H1 (cell line): ENCODE data around the gene GJB3. TPM values are rescaled to one million over a fixed set of nuclear protein-coding genes. Genes with fewer than 3 reads are reported as not detected.

Source experiments
- CTCF ChIA-PET: fragments of 300-600 bp; sonication (Branson Sonifier 250); formaldehyde crosslinking; loops from one replicate; lab custom pipeline; 2021; ENCODE audit not compliant: partially characterized antibody; lab: Charles Lee
- POLR2A ChIA-PET: fragments of 300-600 bp; sonication (Branson Sonifier 250); formaldehyde crosslinking; loops from one replicate; lab custom pipeline; 2021; ENCODE audit warnings: inconsistent platforms; ENCODE audit not compliant: partially characterized antibody; lab: Charles Lee
- DNase-seq, 2 experiments: peaks; one replicate each; pipeline versions ENCODE4 v3.0.0 to v3.0.0-alpha.2; 2010 to 2022; ENCODE audit warnings: low spot score in 2 of 2, low read depth in 1 of 2, mixed read lengths in 1 of 2
- FAIRE-seq: peaks from 2 replicates; lab custom pipeline; 2011; peaks lifted over from hg19 to GRCh38; lab: Jason Lieb, UNC
- H2AFZ ChIP-seq: 2 replicates; pipeline ENCODE4 v1.8.1; 2012; ENCODE audit warnings: low read length, inconsistent platforms
- H2AK5ac ChIP-seq: 2 replicates; pipeline ENCODE4 v1.6.1; 2013; ENCODE audit warnings: low read depth, low read length
- H2BK120ac ChIP-seq: replicated peaks from 2 replicates; pipeline ENCODE3; 2013; ENCODE audit warnings: low read depth, low read length, inconsistent platforms
- H2BK12ac ChIP-seq: 2 replicates; pipeline ENCODE4 v1.6.1; 2013; ENCODE audit warnings: low read depth, low read length
- H2BK15ac ChIP-seq: 2 replicates; pipeline ENCODE4 v1.6.1; 2013; ENCODE audit warnings: low read length
- H2BK20ac ChIP-seq: 2 replicates; pipeline ENCODE4 v1.6.1; 2013; ENCODE audit warnings: low read length
- H2BK5ac ChIP-seq: 2 replicates; pipeline ENCODE4 v1.6.1; 2013; ENCODE audit warnings: low read depth, low read length
- H3K14ac ChIP-seq: 2 replicates; pipeline ENCODE4 v1.6.1; 2013; ENCODE audit warnings: inconsistent platforms; ENCODE audit not compliant: insufficient read length
- H3K18ac ChIP-seq: 2 replicates; pipeline ENCODE4 v1.6.1; 2013; ENCODE audit warnings: low read length; ENCODE audit errors: extremely low read depth
- H3K23ac ChIP-seq: 2 replicates; pipeline ENCODE4 v1.6.1; 2013; ENCODE audit warnings: inconsistent platforms; ENCODE audit not compliant: insufficient read length
- H3K23me2 ChIP-seq: 2 replicates; pipeline ENCODE4 v1.6.1; 2013; ENCODE audit warnings: low read depth, low read length
- H3K27ac ChIP-seq: 2 replicates; pipeline ENCODE4 v1.6.1; 2011; ENCODE audit warnings: low read depth, low read length, inconsistent platforms
- H3K27me3 ChIP-seq, 4 experiments: replicated peaks in 1 of 4; 1 replicate in 1 of 4; 2 replicates in 3 of 4; pipeline versions ENCODE4 v1.6.1 to v1.8.1; 2011 to 2013; ENCODE audit warnings: low read length in 3 of 4, mild to moderate bottlenecking in 3 of 4, inconsistent platforms in 2 of 4, mixed read lengths in 2 of 4, moderate library complexity in 1 of 4; ENCODE audit not compliant: control insufficient read depth in 3 of 4, insufficient read depth in 3 of 4; ENCODE audit errors: extremely low read depth in 1 of 4
- H3K36me3 ChIP-seq, 4 experiments: 2 replicates each; pipeline versions ENCODE4 v1.6.1 to v1.8.1; 2011 to 2013; ENCODE audit warnings: mild to moderate bottlenecking in 4 of 4, low read length in 3 of 4, moderate library complexity in 2 of 4, control low read depth in 1 of 4, inconsistent platforms in 1 of 4; ENCODE audit not compliant: insufficient read depth in 4 of 4, control insufficient read depth in 2 of 4
- H3K4ac ChIP-seq: replicated peaks from 2 replicates; pipeline ENCODE3; 2013; ENCODE audit warnings: low read length, low read depth, mixed read lengths, inconsistent platforms; ENCODE audit not compliant: insufficient read length
- H3K4me1 ChIP-seq, 4 experiments: replicated peaks in 1 of 4; 1 replicate in 1 of 4; 2 replicates in 3 of 4; pipeline versions ENCODE4 v1.6.1 to v1.8.1; 2011 to 2013; ENCODE audit warnings: low read length in 3 of 4, inconsistent platforms in 2 of 4, mixed read lengths in 1 of 4; ENCODE audit not compliant: insufficient read depth in 4 of 4, control insufficient read depth in 3 of 4
- H3K4me2 ChIP-seq, 2 experiments: 2 replicates each; pipeline versions ENCODE4 v1.6.1 to v1.8.1; 2011 to 2013; ENCODE audit warnings: low read depth in 2 of 2, low read length in 2 of 2, control low read depth in 1 of 2, inconsistent platforms in 1 of 2, mild to moderate bottlenecking in 1 of 2; ENCODE audit not compliant: insufficient read depth in 1 of 2
- H3K4me3 ChIP-seq, 4 experiments: fragments of 200-600, 300-600 bp in 1 of 4; sonication (generic), shearing (Covaris generic), sonication (Bioruptor Twin) in 1 of 4; 2 replicates each; pipeline versions ENCODE4 v1.5.1 to v1.8.1; 2011 to 2016; ENCODE audit warnings: low read length in 4 of 4, low read depth in 3 of 4, control low read depth in 2 of 4, inconsistent platforms in 2 of 4, mild to moderate bottlenecking in 2 of 4, mixed read lengths in 1 of 4, moderate library complexity in 1 of 4; ENCODE audit not compliant: insufficient read depth in 2 of 4; ENCODE audit errors: extremely low read depth in 1 of 4
- H3K56ac ChIP-seq: replicated peaks from 2 replicates; pipeline ENCODE3; 2013; ENCODE audit warnings: low read depth, mild to moderate bottlenecking, mixed read lengths, low read length, inconsistent platforms; ENCODE audit not compliant: insufficient read length
- H3K79me1 ChIP-seq: 2 replicates; pipeline ENCODE4 v1.6.1; 2013; ENCODE audit warnings: low read depth, low read length, control low read depth
- H3K79me2 ChIP-seq, 2 experiments: 2 replicates each; pipeline versions ENCODE4 v1.6.1 to v1.8.1; 2012 to 2013; ENCODE audit warnings: low read length in 2 of 2, mild to moderate bottlenecking in 2 of 2, inconsistent platforms in 1 of 2; ENCODE audit not compliant: insufficient read depth in 2 of 2, control insufficient read depth in 1 of 2
- H3K9ac ChIP-seq, 4 experiments: replicated peaks in 1 of 4; 1 replicate in 1 of 4; 2 replicates in 3 of 4; pipeline versions ENCODE4 v1.6.1 to v1.8.1; 2011 to 2013; ENCODE audit warnings: low read depth in 3 of 4, low read length in 3 of 4, control low read depth in 2 of 4, mild to moderate bottlenecking in 2 of 4, moderate library complexity in 2 of 4, inconsistent platforms in 1 of 4; ENCODE audit errors: extremely low read depth in 1 of 4
- H3K9me3 ChIP-seq, 2 experiments: 2 replicates each; pipeline versions ENCODE4 v1.6.1 to v1.8.1; 2012 to 2013; ENCODE audit warnings: mild to moderate bottlenecking in 2 of 2, moderate library complexity in 2 of 2, control low read depth in 1 of 2, inconsistent platforms in 1 of 2, low read depth in 1 of 2, low read length in 1 of 2, mixed read lengths in 1 of 2; ENCODE audit not compliant: insufficient read depth in 2 of 2
- H4K20me1 ChIP-seq, 2 experiments: replicated peaks in 1 of 2; 2 replicates each; pipeline versions ENCODE3 to v1.8.1; 2011 to 2013; ENCODE audit warnings: inconsistent platforms in 2 of 2, low read length in 2 of 2, mild to moderate bottlenecking in 1 of 2; ENCODE audit not compliant: insufficient read depth in 2 of 2, control insufficient read depth in 1 of 2
- H4K5ac ChIP-seq: 2 replicates; pipeline ENCODE4 v1.6.1; 2013; ENCODE audit warnings: low read length, low read depth, mixed read lengths, inconsistent platforms; ENCODE audit not compliant: insufficient read length
- H4K8ac ChIP-seq: 2 replicates; pipeline ENCODE4 v1.8.0; 2013; ENCODE audit warnings: mild to moderate bottlenecking, moderate library complexity, low read length, inconsistent platforms; ENCODE audit not compliant: insufficient read depth; ENCODE audit errors: extremely low read depth
- H4K91ac ChIP-seq: replicated peaks from 2 replicates; pipeline ENCODE3; 2013; ENCODE audit warnings: low read length, mixed read lengths, inconsistent platforms; ENCODE audit not compliant: insufficient read length
- FOSL1 ChIP-seq: IDR thresholded peaks from 2 replicates; pipeline ENCODE4 v1.6.1; 2011; ENCODE audit warnings: mild to moderate bottlenecking, low read depth, low read length, moderate library complexity; ENCODE audit not compliant: insufficient read depth
- SRF ChIP-seq: IDR thresholded peaks from 2 replicates; pipeline ENCODE4 v1.6.1; 2011; ENCODE audit warnings: mild to moderate bottlenecking, low read depth, low read length, moderate library complexity
- USF2 ChIP-seq: IDR thresholded peaks from 2 replicates; pipeline ENCODE4 v1.6.1; 2011; ENCODE audit warnings: low read length, improper control_type of control experiment
- polyA plus RNA-seq, 7 experiments: library from polyadenylated mRNA; depleted of rRNA in 3 of 7; stranded (reverse) in 5 of 7; unstranded in 2 of 7; fragments of >200 nt in 5 of 7; fragments of 200-250 nt in 2 of 7; gene quantifications; 1 replicate in 5 of 7; 2 replicates in 1 of 7; 4 replicates in 1 of 7; pipeline versions ENCODE4 v1.2.1 to v1.2.3, GENCODE V29; 2011 to 2013; ENCODE audit warnings: missing spikeins in 2 of 7, mixed read lengths in 2 of 7
- total RNA-seq: library from RNA; stranded (reverse); fragmentation: NEBNext Ultra II Directional; extraction: Animal tissue kit (Norgen Biotek cat#: 25700); gene quantifications from 2 replicates; pipeline ENCODE4 v1.2.1, GENCODE V29; 2021
- TF ChIP-seq, protein P1 (sequence below): IDR thresholded peaks from 2 replicates; pipeline ENCODE4 v1.6.1; 2012; ENCODE audit warnings: inconsistent platforms

Gene GJB3
- total and polyA plus RNA-seq, 2 of the 8 experiments (the other 6 are each of a cell fraction or from before 2014, with no cell fraction given): 0.93 to 1.6 TPM

DNA sequence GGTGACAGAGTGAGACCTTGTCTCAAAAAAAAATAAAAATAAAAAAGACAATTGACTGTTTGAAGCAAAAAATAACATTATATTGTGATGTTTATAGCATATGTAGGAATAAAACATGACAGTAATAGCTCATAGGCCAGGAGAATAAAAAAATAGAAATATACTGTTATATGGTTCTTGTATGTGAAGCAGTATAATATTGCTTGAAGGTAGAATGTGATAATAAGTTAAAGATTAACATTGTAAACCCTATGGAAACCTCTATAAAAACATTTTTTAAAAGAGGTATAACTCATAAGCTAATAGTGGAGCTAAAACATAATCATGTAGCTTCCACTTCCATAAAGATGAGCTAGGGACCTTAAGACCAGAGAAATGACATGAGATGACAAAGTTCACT, 35.3 kb downstream of the GJB3 start:
- Histone ChIP-seq H3K9ac (no peak overlapping the region), H3K4ac (no peak overlapping the region), H4K91ac (no peak overlapping the region)

More for the DNA sequence above, 35.3 kb downstream of the GJB3 start:
- no peak overlapping the region for H4K5ac ChIP-seq
- no peak overlapping the region for H2BK15ac ChIP-seq
- no peak overlapping the region for H3K4me3 ChIP-seq
- ChIA-PET POLR2A (interaction anchor here (1.2 kb wide), 1 partner anchor 44 kb away, joined by 3 read pairs; no protein-coding TSS in a partner anchor), CTCF (interaction anchor here (0.5 to 2.4 kb wide), 4 partner anchors 19 to 271 kb away, joined by 3 to 9 read pairs (median 6); no protein-coding TSS in a partner anchor)
- no peak overlapping the region for H2BK5ac ChIP-seq
- no peak overlapping the region for H3K56ac ChIP-seq
- H3K23me2 ChIP-seq: no peaks in the 10 kb centered on the region
- no peak for TF ChIP-seq USF2
- TF ChIP-seq, protein P1, sequence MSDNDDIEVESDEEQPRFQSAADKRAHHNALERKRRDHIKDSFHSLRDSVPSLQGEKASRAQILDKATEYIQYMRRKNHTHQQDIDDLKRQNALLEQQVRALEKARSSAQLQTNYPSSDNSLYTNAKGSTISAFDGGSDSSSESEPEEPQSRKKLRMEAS: no peak
- no peak for TF ChIP-seq FOSL1
- no peak for TF ChIP-seq SRF
- H4K20me1 ChIP-seq: no peaks in the 10 kb centered on the region
- H3K18ac ChIP-seq: no peak overlapping the region
- H3K14ac ChIP-seq: no peak overlapping the region
- H2BK120ac ChIP-seq: no peak overlapping the region
- no peaks in the 10 kb centered on the region for H3K4me1 ChIP-seq
- no peak overlapping the region for H2AFZ ChIP-seq
- no peak overlapping the region for H2BK12ac ChIP-seq
- H3K27ac ChIP-seq: no peak overlapping the region
- H3K79me2 ChIP-seq: no peaks in the 10 kb centered on the region
- H2BK20ac ChIP-seq: no peak overlapping the region
- no peak overlapping the region for H2AK5ac ChIP-seq
- H3K27me3 ChIP-seq: no peaks in the 10 kb centered on the region
- no peak overlapping the region for H3K4me2 ChIP-seq
- H3K36me3 ChIP-seq: no peaks in the 10 kb centered on the region
- no peak overlapping the region for H4K8ac ChIP-seq
- DNase-seq (no peak), FAIRE-seq (no peak)
- no peak overlapping the region for H3K23ac ChIP-seq
- no peaks in the 10 kb centered on the region for H3K9me3 ChIP-seq
- no peaks in the 10 kb centered on the region for H3K79me1 ChIP-seq
